HL-60 (cell line): ENCODE results near the gene IL22RA1.

Experiments
- DNase-seq, 2 experiments: peaks; one replicate each; pipeline ENCODE4 v3.0.0-alpha.2; 2010 to 2020; ENCODE audit warnings: low read depth in 1 of 2, low spot score in 1 of 2
- H3K27ac ChIP-seq: fragments of 250-450 bp; sonication (Bioruptor Pico); replicated peaks from 2 replicates; pipeline ENCODE4 v1.5.1; 2020; ENCODE audit warnings: mild to moderate bottlenecking, moderate library complexity
- H3K27me3 ChIP-seq: fragments of 250-450 bp; sonication (Bioruptor Pico); 2 replicates; pipeline ENCODE4 v1.5.1; 2021; ENCODE audit warnings: mild to moderate bottlenecking, moderate library complexity; ENCODE audit not compliant: insufficient read depth, poor library complexity, severe bottlenecking
- H3K4me3 ChIP-seq: replicated peaks from 2 replicates; pipeline ENCODE4 v1.5.1; 2011; ENCODE audit warnings: mild to moderate bottlenecking, control low read depth, low read length; ENCODE audit not compliant: insufficient read depth
- GABPA ChIP-seq: IDR thresholded peaks from 2 replicates; pipeline ENCODE4 v1.6.1; 2012; ENCODE audit warnings: low read depth
- POLR2AphosphoS5 ChIP-seq: IDR thresholded peaks from 2 replicates; pipeline ENCODE4 v1.6.1; 2012; ENCODE audit warnings: low read depth
- SPI1 ChIP-seq: IDR thresholded peaks from 2 replicates; pipeline ENCODE4 v1.6.1; 2012; ENCODE audit warnings: low read depth, mild to moderate bottlenecking, borderline replicate concordance
- TF ChIP-seq, protein P1 (sequence below): IDR thresholded peaks from 2 replicates; pipeline ENCODE4 v1.6.1; 2012; ENCODE audit warnings: low read depth; ENCODE audit not compliant: insufficient replicate concordance
- TF ChIP-seq, protein P2 (sequence below): IDR thresholded peaks from one replicate; pipeline ENCODE4 v1.5.1; 2011; ENCODE audit warnings: low read length, control low read depth, inconsistent platforms; ENCODE audit not compliant: insufficient read depth

IL22RA1 gene

DNA sequence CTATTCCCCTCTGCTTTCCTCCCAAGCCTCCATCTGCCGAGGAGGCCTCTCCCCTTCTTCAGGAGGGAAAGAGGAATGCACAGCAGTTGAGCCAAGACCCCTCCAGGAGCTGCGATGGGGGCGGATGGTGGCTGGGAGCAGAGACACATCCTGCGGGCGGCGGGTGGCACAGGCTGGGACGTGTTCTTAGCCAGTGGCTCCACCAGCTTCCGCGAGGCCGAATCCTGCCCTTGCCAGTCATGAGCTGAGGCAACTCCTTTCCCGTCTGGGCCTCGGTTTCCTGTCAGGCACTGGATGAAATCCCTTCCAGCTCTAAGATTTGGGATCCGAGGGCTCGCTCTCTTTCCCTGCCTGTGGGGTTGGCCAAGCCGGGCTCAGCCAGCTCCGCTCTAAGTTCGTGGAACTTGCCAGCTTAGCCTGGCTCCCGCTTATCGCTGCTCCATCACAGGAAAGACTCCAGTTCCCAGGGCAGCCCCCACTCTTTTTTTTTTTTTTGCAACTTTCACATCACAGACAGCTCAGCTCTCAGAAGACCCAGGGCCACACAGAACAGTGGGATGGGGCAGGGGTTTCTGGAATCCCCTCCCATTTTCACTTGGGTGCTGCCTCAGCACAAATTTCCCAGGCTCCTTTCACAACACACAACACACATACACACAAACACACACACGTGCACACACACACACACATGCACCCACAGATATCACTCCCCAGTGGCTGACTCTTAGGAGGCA, 31.5 kb downstream of the IL22RA1 start:
- no peak for DNase-seq
- Histone ChIP-seq H3K27ac (no peak overlapping the region), H3K4me3 (no peak overlapping the region), H3K27me3 (no peaks in the 10 kb centered on the region)
- TF ChIP-seq, protein P1, sequence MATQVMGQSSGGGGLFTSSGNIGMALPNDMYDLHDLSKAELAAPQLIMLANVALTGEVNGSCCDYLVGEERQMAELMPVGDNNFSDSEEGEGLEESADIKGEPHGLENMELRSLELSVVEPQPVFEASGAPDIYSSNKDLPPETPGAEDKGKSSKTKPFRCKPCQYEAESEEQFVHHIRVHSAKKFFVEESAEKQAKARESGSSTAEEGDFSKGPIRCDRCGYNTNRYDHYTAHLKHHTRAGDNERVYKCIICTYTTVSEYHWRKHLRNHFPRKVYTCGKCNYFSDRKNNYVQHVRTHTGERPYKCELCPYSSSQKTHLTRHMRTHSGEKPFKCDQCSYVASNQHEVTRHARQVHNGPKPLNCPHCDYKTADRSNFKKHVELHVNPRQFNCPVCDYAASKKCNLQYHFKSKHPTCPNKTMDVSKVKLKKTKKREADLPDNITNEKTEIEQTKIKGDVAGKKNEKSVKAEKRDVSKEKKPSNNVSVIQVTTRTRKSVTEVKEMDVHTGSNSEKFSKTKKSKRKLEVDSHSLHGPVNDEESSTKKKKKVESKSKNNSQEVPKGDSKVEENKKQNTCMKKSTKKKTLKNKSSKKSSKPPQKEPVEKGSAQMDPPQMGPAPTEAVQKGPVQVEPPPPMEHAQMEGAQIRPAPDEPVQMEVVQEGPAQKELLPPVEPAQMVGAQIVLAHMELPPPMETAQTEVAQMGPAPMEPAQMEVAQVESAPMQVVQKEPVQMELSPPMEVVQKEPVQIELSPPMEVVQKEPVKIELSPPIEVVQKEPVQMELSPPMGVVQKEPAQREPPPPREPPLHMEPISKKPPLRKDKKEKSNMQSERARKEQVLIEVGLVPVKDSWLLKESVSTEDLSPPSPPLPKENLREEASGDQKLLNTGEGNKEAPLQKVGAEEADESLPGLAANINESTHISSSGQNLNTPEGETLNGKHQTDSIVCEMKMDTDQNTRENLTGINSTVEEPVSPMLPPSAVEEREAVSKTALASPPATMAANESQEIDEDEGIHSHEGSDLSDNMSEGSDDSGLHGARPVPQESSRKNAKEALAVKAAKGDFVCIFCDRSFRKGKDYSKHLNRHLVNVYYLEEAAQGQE, result no peak
- TF ChIP-seq SPI1, result no peak

DNA sequence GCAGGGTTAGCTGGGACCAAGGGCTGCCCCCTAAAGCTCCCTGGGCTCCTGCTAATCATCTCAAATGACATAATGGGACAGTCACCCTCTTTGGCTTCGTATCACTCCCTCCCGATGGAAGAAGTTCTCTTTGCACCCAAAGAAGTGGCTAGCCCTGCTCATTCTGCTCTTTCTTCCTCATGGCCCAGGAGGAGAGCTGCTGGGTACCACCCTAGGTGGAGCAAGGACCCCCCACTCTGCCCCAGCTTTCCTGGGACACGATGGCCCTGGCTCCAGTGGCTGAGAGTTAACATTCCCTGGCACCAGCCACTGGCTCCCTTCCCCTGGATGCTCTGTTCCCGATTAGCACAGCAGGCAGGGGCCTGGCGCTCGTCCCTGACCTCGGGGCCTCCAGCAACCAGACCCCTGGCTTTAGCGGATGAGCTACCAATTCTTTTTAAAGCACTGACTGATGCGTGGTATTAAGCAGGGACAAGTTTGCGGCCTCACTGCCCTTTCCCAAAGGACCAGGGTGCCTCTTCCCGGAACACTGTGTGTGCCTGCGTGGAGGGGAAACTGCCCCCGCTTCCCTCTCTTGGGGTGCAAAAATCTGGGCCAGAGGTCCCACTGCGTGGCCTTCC, 32.2 kb downstream of the IL22RA1 start:
- Histone ChIP-seq H3K27me3 (no peaks in the 10 kb centered on the region), H3K27ac (no peak overlapping the region), H3K4me3 (no peak overlapping the region)
- TF ChIP-seq, protein P1, result no peak
- DNase-seq, result no peak

DNA sequence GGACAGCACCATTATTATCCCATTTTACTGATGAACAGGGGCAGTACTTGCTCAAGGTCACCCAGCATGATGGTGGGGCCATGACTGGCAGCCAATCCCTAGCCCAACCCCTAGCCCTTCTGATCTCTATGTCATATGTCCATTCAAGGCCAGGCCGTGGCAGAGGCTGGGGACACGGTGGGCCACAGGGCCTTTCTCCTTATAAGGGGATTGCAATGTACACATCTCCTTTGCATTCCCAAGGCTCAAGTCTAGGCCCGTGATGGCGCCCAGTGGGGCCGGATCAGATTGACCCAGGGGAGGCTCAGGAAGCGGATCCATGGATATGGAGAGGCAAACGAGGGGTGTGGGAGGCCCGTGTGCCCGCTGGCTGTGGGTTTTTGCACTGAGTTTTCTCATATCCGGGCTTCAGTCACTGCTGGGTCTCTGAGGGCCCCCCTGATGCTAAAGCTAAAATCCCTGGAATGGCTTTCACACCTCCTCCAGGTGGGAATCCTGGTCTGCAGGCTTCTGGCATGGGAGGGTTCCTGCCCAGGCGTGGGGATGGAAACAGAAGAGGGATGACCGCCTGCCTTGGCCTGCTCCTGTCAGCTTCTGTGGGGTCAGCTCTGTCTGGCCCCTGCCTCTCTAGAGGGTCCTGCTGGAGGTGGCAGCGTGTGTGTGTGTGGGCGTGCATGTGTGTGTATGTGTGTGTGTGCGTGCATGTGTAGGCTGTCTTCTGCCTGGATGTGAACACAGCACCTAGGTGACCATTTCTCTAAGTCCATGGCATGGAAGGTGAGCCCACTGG, 33.1 kb downstream of the IL22RA1 start:
- TF ChIP-seq, protein P2, sequence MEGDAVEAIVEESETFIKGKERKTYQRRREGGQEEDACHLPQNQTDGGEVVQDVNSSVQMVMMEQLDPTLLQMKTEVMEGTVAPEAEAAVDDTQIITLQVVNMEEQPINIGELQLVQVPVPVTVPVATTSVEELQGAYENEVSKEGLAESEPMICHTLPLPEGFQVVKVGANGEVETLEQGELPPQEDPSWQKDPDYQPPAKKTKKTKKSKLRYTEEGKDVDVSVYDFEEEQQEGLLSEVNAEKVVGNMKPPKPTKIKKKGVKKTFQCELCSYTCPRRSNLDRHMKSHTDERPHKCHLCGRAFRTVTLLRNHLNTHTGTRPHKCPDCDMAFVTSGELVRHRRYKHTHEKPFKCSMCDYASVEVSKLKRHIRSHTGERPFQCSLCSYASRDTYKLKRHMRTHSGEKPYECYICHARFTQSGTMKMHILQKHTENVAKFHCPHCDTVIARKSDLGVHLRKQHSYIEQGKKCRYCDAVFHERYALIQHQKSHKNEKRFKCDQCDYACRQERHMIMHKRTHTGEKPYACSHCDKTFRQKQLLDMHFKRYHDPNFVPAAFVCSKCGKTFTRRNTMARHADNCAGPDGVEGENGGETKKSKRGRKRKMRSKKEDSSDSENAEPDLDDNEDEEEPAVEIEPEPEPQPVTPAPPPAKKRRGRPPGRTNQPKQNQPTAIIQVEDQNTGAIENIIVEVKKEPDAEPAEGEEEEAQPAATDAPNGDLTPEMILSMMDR, result no peak
- TF ChIP-seq POLR2AphosphoS5, result no peak
- TF ChIP-seq GABPA, result no peak
- no peak for TF ChIP-seq SPI1
- TF ChIP-seq, protein P1, result no peak
- no peak for DNase-seq
- H3K4me3 ChIP-seq, result no peak overlapping the region
- no peaks in the 10 kb centered on the region for H3K27me3 ChIP-seq
- H3K27ac ChIP-seq, result no peak overlapping the region

DNA sequence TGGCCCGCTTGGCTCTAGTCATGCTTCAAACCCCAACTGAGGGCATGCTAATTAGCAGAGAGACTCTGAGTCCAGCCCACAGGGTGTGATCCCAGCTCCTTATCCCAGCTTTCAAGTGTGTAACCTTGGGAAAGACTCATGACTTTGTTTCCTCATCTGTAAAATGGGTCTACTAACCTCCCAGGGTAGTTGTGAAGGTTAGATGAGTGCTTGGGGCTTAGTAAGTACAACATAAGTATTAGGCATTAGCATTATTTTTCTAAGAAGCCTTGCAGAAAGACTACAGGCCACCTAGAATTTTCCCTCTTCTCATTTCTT, 33.8 kb downstream of the IL22RA1 start:
- Histone ChIP-seq H3K27ac (no peak overlapping the region), H3K27me3 (no peaks in the 10 kb centered on the region), H3K4me3 (no peak overlapping the region)
- no peak for TF ChIP-seq GABPA
- TF ChIP-seq, protein P2, result no peak
- TF ChIP-seq POLR2AphosphoS5, result no peak
- TF ChIP-seq, protein P1, result no peak
- TF ChIP-seq SPI1, result no peak
- no peak for DNase-seq
